Measurements from ENCODE around the gene IFI27. TPM values are rescaled to one million over a fixed set of nuclear protein-coding genes. Genes with fewer than 3 reads are reported as not detected.
A peak's percentile ranks its signal among the peaks of the same experiment; 100 is the strongest.

The IFI27 gene
- total RNA-seq, 4 donors from 2014 or later: 285 to 1,264 (median 308) TPM

- ATAC-seq (ENCODE audit: low FRiP score): no peak
- no peak for TF ChIP-seq CTCF (IDR thresholded peaks at IDR 0.05)
- DNase-seq (ENCODE audit: low spot score): no peak
These were observed 21.1 kb upstream of the IFI27 start for GRCh38 chr14:94089479-94089878.

GRCh38 chr14:94093418-94093817, 17.1 kb upstream of the IFI27 start:
- DNase-seq (ENCODE audit: low spot score) (no peak), ATAC-seq (ENCODE audit: low FRiP score) (no peak)
- no peak for TF ChIP-seq CTCF (IDR thresholded peaks at IDR 0.05)

GRCh38 chr14:94097091-94097490, 13.4 kb upstream of the IFI27 start:
- ATAC-seq (ENCODE audit: low FRiP score) (no peak), DNase-seq (ENCODE audit: low spot score) (no peak)
- TF ChIP-seq CTCF (IDR thresholded peaks at IDR 0.05): no peak

- no peak for ATAC-seq (ENCODE audit: low FRiP score)
- no peak for DNase-seq (ENCODE audit: low spot score)
- TF ChIP-seq CTCF (IDR thresholded peaks at IDR 0.05): no peak
These were observed 12.1 kb upstream of the IFI27 start for GRCh38 chr14:94098326-94098992.

- TF ChIP-seq CTCF (IDR thresholded peaks at IDR 0.05): no peak
- ATAC-seq (ENCODE audit: low FRiP score) (no peak), DNase-seq (ENCODE audit: low spot score) (no peak)
These were observed 11.5 kb upstream of the IFI27 start for GRCh38 chr14:94099006-94099405.

GRCh38 chr14:94100847-94101246, 9.7 kb upstream of the IFI27 start:
- DNase-seq (ENCODE audit: low spot score): no peak
- peak; percentile 28 for ATAC-seq (ENCODE audit: low FRiP score)
- no peak for TF ChIP-seq CTCF (IDR thresholded peaks at IDR 0.05)

- ATAC-seq (ENCODE audit: low FRiP score): no peak
- no peak for TF ChIP-seq CTCF (IDR thresholded peaks at IDR 0.05)
- no peak for DNase-seq (ENCODE audit: low spot score)
These were observed 8.8 kb upstream of the IFI27 start for GRCh38 chr14:94101748-94102147.
